OCI-LY7 (cell line): ENCODE measurements around the gene TMEM72. TPM values are rescaled to one million over a fixed set of nuclear protein-coding genes. Genes with fewer than 3 reads are reported as not detected.

Experiments used
- BruUV-seq: library from RNA; stranded (reverse); fragments of 400-500 nt; replicated peaks from 2 replicates; lab custom pipeline; 2021; lab: Mats Ljungman, UMichigan
- CTCF ChIA-PET: fragments of 300-600 bp; sonication (Branson Sonifier 250); formaldehyde crosslinking; loops from one replicate; lab custom pipeline; 2022; ENCODE audit warnings: antibody characterized with exemption; ENCODE audit not compliant: unreplicated experiment; lab: Charles Lee
- POLR2A ChIA-PET: fragments of 300-600 bp; sonication (Branson Sonifier 250); formaldehyde crosslinking; loops from one replicate; lab custom pipeline; 2022; ENCODE audit warnings: antibody characterized with exemption; lab: Charles Lee
- DNase-seq: peaks from one replicate; pipeline ENCODE4 v3.0.0-alpha.2; 2015; ENCODE audit warnings: low spot score
- H2AFZ ChIP-seq: fragments of 200-600 bp; sonication (generic), shearing (Covaris generic); 2 replicates; pipeline ENCODE4 v1.6.1; 2014; ENCODE audit warnings: mild to moderate bottlenecking, antibody characterized with exemption, low read length, moderate library complexity
- H3K27ac ChIP-seq: fragments of 200-600 bp; sonication (generic); 2 replicates; pipeline ENCODE4 v1.5.1; 2014; ENCODE audit warnings: mixed run types, low read depth, mild to moderate bottlenecking, moderate library complexity, low read length, inconsistent platforms; ENCODE audit not compliant: poor library complexity, severe bottlenecking
- H3K36me3 ChIP-seq: fragments of 200-600 bp; sonication (generic); 2 replicates; pipeline ENCODE4 v1.6.1; 2014; ENCODE audit warnings: mild to moderate bottlenecking, antibody characterized with exemption, low read length, moderate library complexity, mixed read lengths; ENCODE audit not compliant: insufficient read depth
- H3K4me1 ChIP-seq: fragments of 200-600 bp; sonication (generic); 2 replicates; pipeline ENCODE4 v1.5.1; 2014; ENCODE audit warnings: mild to moderate bottlenecking, low read length; ENCODE audit not compliant: insufficient read depth, poor library complexity, severe bottlenecking
- H3K4me2 ChIP-seq: fragments of 200-600 bp; sonication (generic); 2 replicates; pipeline ENCODE4 v1.6.1; 2014; ENCODE audit warnings: mild to moderate bottlenecking, low read length
- H3K4me3 ChIP-seq: fragments of 200-600 bp; sonication (generic); 2 replicates; pipeline ENCODE4 v1.5.1; 2014; ENCODE audit warnings: mild to moderate bottlenecking, low read depth, low read length; ENCODE audit not compliant: poor library complexity, severe bottlenecking
- H3K79me2 ChIP-seq: fragments of 200-600 bp; sonication (generic); 2 replicates; pipeline ENCODE4 v1.6.1; 2016; ENCODE audit warnings: low read depth, mild to moderate bottlenecking, low read length, moderate library complexity, mixed read lengths; ENCODE audit not compliant: insufficient read depth
- H3K9me2 ChIP-seq: fragments of 200-600 bp; sonication (generic); 2 replicates; pipeline ENCODE4 v1.6.1; 2016; ENCODE audit warnings: mild to moderate bottlenecking, low read length, mixed read lengths; ENCODE audit not compliant: insufficient read depth
- H3K9me3 ChIP-seq: fragments of 200-600 bp; sonication (generic); 2 replicates; pipeline ENCODE4 v1.6.1; 2014; ENCODE audit warnings: mild to moderate bottlenecking, mixed run types, low read length, mixed read lengths
- H4K20me1 ChIP-seq: fragments of 200-600 bp; sonication (generic); 2 replicates; pipeline ENCODE4 v1.6.1; 2014; ENCODE audit warnings: mild to moderate bottlenecking, antibody characterized with exemption, low read length, moderate library complexity, mixed read lengths; ENCODE audit not compliant: insufficient read depth
- CTCF ChIP-seq: fragments of 200-600 bp; sonication (generic); conservative IDR thresholded peaks from 2 replicates; pipeline ENCODE4 v1.5.1; 2014; ENCODE audit warnings: mild to moderate bottlenecking, antibody characterized with exemption, low read length, moderate library complexity, mixed read lengths
- EZH2phosphoT487 ChIP-seq: fragments of 200-600 bp; sonication (generic); IDR thresholded peaks from 2 replicates; pipeline ENCODE4 v1.6.1; 2018; ENCODE audit warnings: low read depth, borderline replicate concordance, mild to moderate bottlenecking, mixed run types, antibody characterized with exemption, low read length, moderate library complexity, mixed read lengths
- intact Hi-C: fragments of 100-400 bp; cut with micrococcal nuclease; formaldehyde crosslinking; loops from one replicate; pipeline ENCODE4 v1.10.0; 2022; ENCODE audit not compliant: unreplicated experiment
- total RNA-seq, 2 experiments: library from RNA; depleted of rRNA in 1 of 2; stranded (reverse); fragments of >200 nt in 1 of 2; shearing (Covaris generic) in 1 of 2; gene quantifications; 2 replicates each; pipeline ENCODE4 v1.2.3, GENCODE V29; 2014 to 2022

The TMEM72 gene
- total RNA-seq, 2 experiments from 2014 or later: not detected

- Histone ChIP-seq H3K27ac (no peak overlapping the region), H3K4me1 (no peaks in the 10 kb centered on the region), H3K79me2 (no peaks in the 10 kb centered on the region), H3K9me3 (no peaks in the 10 kb centered on the region), H2AFZ (no peak overlapping the region), H3K4me2 (no peak overlapping the region), H4K20me1 (no peaks in the 10 kb centered on the region), H3K4me3 (no peak overlapping the region), H3K36me3 (no peaks in the 10 kb centered on the region), H3K9me2 (no peaks in the 10 kb centered on the region)
- no peak for DNase-seq
- CTCF ChIA-PET: no interaction called here
- TF ChIP-seq EZH2phosphoT487 (no peak), CTCF (no peak)
- intact Hi-C loops: no loop called here
- BruUV-seq: no TSS peak
- POLR2A ChIA-PET: no interaction called here
Measured at GRCh38 chr10:44885710-44886109, 25.4 kb upstream of the TMEM72 start.

- no peaks in the 10 kb centered on the region for H3K9me3 ChIP-seq
- H3K36me3 ChIP-seq: no peaks in the 10 kb centered on the region
- H3K79me2 ChIP-seq: no peaks in the 10 kb centered on the region
- no peaks in the 10 kb centered on the region for H3K4me1 ChIP-seq
- ChIA-PET POLR2A (interaction anchor here (0.6 kb wide), 1 partner anchor 204 kb away, joined by 3 read pairs; no protein-coding TSS in a partner anchor), CTCF (no interaction called here)
- BruUV-seq: no TSS peak
- no peak overlapping the region for H2AFZ ChIP-seq
- no peak for DNase-seq
- TF ChIP-seq CTCF (no peak), EZH2phosphoT487 (no peak)
- H3K9me2 ChIP-seq: no peaks in the 10 kb centered on the region
- H4K20me1 ChIP-seq: no peaks in the 10 kb centered on the region
- H3K4me2 ChIP-seq: no peak overlapping the region
- no peak overlapping the region for H3K27ac ChIP-seq
- no peak overlapping the region for H3K4me3 ChIP-seq
- intact Hi-C loops: no loop called here
Measured at GRCh38 chr10:44886966-44887365, 24.2 kb upstream of the TMEM72 start.

GRCh38 chr10:44888886-44889285 lies 22.3 kb upstream of the TMEM72 start:
- Histone ChIP-seq H4K20me1 (no peaks in the 10 kb centered on the region), H3K4me3 (no peak overlapping the region), H3K9me3 (no peaks in the 10 kb centered on the region), H3K4me2 (no peak overlapping the region), H3K27ac (no peak overlapping the region), H3K9me2 (no peaks in the 10 kb centered on the region), H3K4me1 (no peaks in the 10 kb centered on the region), H3K79me2 (no peaks in the 10 kb centered on the region), H2AFZ (no peak overlapping the region), H3K36me3 (no peaks in the 10 kb centered on the region)
- DNase-seq: no peak
- no peak for TF ChIP-seq EZH2phosphoT487
- no peak for TF ChIP-seq CTCF
- POLR2A ChIA-PET: no interaction called here
- no TSS peak for BruUV-seq
- intact Hi-C loops: no loop called here
- CTCF ChIA-PET: no interaction called here
